ENCODE data around the gene SND1.
"Not testable (repeated sequence)": the region's sequence is repeated elsewhere in the genome, so short reads cannot be mapped to it uniquely, and the experiment has no call there.

DNA sequence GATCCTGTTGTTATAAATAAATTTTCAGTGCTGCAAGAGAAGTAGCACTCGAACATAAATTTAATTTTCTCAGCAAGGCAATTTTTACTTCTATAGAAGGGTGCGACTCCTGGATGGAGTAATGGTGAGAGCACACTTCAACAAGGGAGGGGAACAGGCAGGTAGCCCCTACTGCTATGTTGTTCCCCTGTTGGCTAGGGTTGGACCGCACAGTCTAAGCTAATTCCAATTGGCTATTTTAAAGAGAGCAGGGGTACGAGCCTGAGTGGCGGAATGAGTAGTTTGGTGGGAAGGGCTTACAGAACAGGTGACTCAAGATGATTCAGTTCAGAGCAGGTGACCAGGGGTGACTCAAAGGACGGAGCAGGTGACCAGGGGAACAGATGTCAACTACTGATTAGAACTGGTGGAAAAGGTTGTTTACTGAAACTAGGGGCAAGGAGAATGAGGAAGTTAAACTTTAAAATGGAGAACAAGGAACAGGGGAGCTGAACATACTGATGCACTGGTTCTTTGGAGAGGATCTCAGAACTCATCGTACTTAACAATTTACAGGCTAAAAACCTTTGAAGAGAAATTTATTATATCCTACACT, 185.9 kb downstream of the SND1 start:
- TF ChIP-seq, protein P1, sequence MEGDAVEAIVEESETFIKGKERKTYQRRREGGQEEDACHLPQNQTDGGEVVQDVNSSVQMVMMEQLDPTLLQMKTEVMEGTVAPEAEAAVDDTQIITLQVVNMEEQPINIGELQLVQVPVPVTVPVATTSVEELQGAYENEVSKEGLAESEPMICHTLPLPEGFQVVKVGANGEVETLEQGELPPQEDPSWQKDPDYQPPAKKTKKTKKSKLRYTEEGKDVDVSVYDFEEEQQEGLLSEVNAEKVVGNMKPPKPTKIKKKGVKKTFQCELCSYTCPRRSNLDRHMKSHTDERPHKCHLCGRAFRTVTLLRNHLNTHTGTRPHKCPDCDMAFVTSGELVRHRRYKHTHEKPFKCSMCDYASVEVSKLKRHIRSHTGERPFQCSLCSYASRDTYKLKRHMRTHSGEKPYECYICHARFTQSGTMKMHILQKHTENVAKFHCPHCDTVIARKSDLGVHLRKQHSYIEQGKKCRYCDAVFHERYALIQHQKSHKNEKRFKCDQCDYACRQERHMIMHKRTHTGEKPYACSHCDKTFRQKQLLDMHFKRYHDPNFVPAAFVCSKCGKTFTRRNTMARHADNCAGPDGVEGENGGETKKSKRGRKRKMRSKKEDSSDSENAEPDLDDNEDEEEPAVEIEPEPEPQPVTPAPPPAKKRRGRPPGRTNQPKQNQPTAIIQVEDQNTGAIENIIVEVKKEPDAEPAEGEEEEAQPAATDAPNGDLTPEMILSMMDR (IDR thresholded peaks at IDR 0.05; ENCODE audit: low read length), result not testable (repeated sequence)
- TF ChIP-seq EZH2 (IDR thresholded peaks at IDR 0.05; ENCODE audit: borderline replicate concordance, low read length), result not testable (repeated sequence)

Measured in OCI-LY1 (cell line).